GM21381 (cell line): ENCODE measurements around the gene UVRAG.

Experiments
- ATAC-seq: cut with Tn5 transposase; IDR thresholded peaks from one replicate; pipeline ENCODE4 v1.9.1; 2021; ENCODE audit warnings: mild to moderate bottlenecking, moderate library complexity; ENCODE audit not compliant: unreplicated experiment

UVRAG gene

GRCh38 chr11:76086743-76087635 lies 272.0 kb downstream of the UVRAG start:
- no peak for ATAC-seq

- ATAC-seq = no peak
These were observed 272.7 kb downstream of the UVRAG start for GRCh38 chr11:76087749-76088148.

- ATAC-seq = no peak
These were observed 273.5 kb downstream of the UVRAG start for GRCh38 chr11:76088511-76088910.

- no peak for ATAC-seq
These were observed 275.2 kb downstream of the UVRAG start for GRCh38 chr11:76090174-76090573.

- ATAC-seq = no peak
These were observed 275.8 kb downstream of the UVRAG start for GRCh38 chr11:76090821-76091220.

GRCh38 chr11:76094740-76095139 lies 279.7 kb downstream of the UVRAG start:
- no peak for ATAC-seq

- ATAC-seq = no peak
These were observed 280.9 kb downstream of the UVRAG start for GRCh38 chr11:76095891-76096290.

- no peak for ATAC-seq
These were observed 281.5 kb downstream of the UVRAG start for GRCh38 chr11:76096552-76096951.

- no peak for ATAC-seq
These were observed 287.8 kb downstream of the UVRAG start for GRCh38 chr11:76102802-76103201.

- no peak for ATAC-seq
These were observed 288.4 kb downstream of the UVRAG start for GRCh38 chr11:76103460-76103859.

GRCh38 chr11:76104285-76104684 lies 289.3 kb downstream of the UVRAG start:
- ATAC-seq = no peak

- no peak for ATAC-seq
These were observed 290.6 kb downstream of the UVRAG start for GRCh38 chr11:76105637-76106036.

- ATAC-seq = no peak
These were observed 293.0 kb downstream of the UVRAG start for GRCh38 chr11:76107971-76108370.

GRCh38 chr11:76114238-76114637 lies 299.2 kb downstream of the UVRAG start:
- no peak for ATAC-seq

GRCh38 chr11:76115555-76115954 lies 300.5 kb downstream of the UVRAG start:
- ATAC-seq = no peak

GRCh38 chr11:76119032-76119431 lies 304.0 kb downstream of the UVRAG start:
- no peak for ATAC-seq

GRCh38 chr11:76119779-76120178 lies 304.8 kb downstream of the UVRAG start:
- ATAC-seq = no peak

GRCh38 chr11:76120513-76121101 lies 305.6 kb downstream of the UVRAG start:
- ATAC-seq = no peak

- no peak for ATAC-seq
These were observed 308.2 kb downstream of the UVRAG start for GRCh38 chr11:76123248-76123647.

- no peak for ATAC-seq
These were observed 310.1 kb downstream of the UVRAG start for GRCh38 chr11:76124905-76125770.

- ATAC-seq = no peak
These were observed 314.7 kb downstream of the UVRAG start for GRCh38 chr11:76129729-76130128.
